Measurements from ENCODE around the gene CES2.

The CES2 gene

GRCh38 chr16:66921729-66922450, 13.4 kb upstream of the CES2 start:
- Histone ChIP-seq H3K79me2 (ENCODE audit: insufficient read depth, low read length) (no peaks in the 10 kb centered on the region), H3K27me3 (ENCODE audit: low read length) (no peaks in the 10 kb centered on the region), H3K9me3 (ENCODE audit: insufficient read depth, low read length) (no peaks in the 10 kb centered on the region), H3K9ac (ENCODE audit: low read length) (no peak overlapping the region), H3K4me3 (ENCODE audit: insufficient read depth, low read length, poor library complexity, severe bottlenecking) (no peak overlapping the region), H4K20me1 (ENCODE audit: low read depth, low read length) (no peaks in the 10 kb centered on the region), H3K27ac (ENCODE audit: low read depth, low read length) (no peak overlapping the region), H3K4me2 (ENCODE audit: low read depth, low read length, poor library complexity, severe bottlenecking) (no peak overlapping the region), H2AFZ (ENCODE audit: low read depth, low read length, severe bottlenecking) (no peak overlapping the region), H3K36me3 (ENCODE audit: low read length) (no peaks in the 10 kb centered on the region), H3F3A (ENCODE audit: insufficient read depth) (no peaks in the 10 kb centered on the region), H3K9me2 (replicated peaks; ENCODE audit: insufficient read depth, low read length) (no peaks in the 10 kb centered on the region)
- TF ChIP-seq EZH2phosphoT487 (conservative IDR thresholded peaks at IDR 0.05; ENCODE audit: low read length) = no peak
- TF ChIP-seq, protein P1, sequence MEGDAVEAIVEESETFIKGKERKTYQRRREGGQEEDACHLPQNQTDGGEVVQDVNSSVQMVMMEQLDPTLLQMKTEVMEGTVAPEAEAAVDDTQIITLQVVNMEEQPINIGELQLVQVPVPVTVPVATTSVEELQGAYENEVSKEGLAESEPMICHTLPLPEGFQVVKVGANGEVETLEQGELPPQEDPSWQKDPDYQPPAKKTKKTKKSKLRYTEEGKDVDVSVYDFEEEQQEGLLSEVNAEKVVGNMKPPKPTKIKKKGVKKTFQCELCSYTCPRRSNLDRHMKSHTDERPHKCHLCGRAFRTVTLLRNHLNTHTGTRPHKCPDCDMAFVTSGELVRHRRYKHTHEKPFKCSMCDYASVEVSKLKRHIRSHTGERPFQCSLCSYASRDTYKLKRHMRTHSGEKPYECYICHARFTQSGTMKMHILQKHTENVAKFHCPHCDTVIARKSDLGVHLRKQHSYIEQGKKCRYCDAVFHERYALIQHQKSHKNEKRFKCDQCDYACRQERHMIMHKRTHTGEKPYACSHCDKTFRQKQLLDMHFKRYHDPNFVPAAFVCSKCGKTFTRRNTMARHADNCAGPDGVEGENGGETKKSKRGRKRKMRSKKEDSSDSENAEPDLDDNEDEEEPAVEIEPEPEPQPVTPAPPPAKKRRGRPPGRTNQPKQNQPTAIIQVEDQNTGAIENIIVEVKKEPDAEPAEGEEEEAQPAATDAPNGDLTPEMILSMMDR (IDR thresholded peaks at IDR 0.05; ENCODE audit: insufficient read depth, low read length, poor library complexity, severe bottlenecking) = no peak

- TF ChIP-seq, protein P1 (IDR thresholded peaks at IDR 0.05; ENCODE audit: insufficient read depth, low read length, poor library complexity, severe bottlenecking) = no peak
- no peak for TF ChIP-seq EZH2phosphoT487 (conservative IDR thresholded peaks at IDR 0.05; ENCODE audit: low read length)
- Histone ChIP-seq H3K27ac (ENCODE audit: low read depth, low read length) (no peak overlapping the region), H3K9me2 (replicated peaks; ENCODE audit: insufficient read depth, low read length) (no peaks in the 10 kb centered on the region), H3K4me2 (ENCODE audit: low read depth, low read length, poor library complexity, severe bottlenecking) (no peak overlapping the region), H3F3A (ENCODE audit: insufficient read depth) (no peaks in the 10 kb centered on the region), H3K27me3 (ENCODE audit: low read length) (no peaks in the 10 kb centered on the region), H3K4me3 (ENCODE audit: insufficient read depth, low read length, poor library complexity, severe bottlenecking) (no peak overlapping the region), H3K79me2 (ENCODE audit: insufficient read depth, low read length) (no peaks in the 10 kb centered on the region), H2AFZ (ENCODE audit: low read depth, low read length, severe bottlenecking) (no peak overlapping the region), H4K20me1 (ENCODE audit: low read depth, low read length) (no peaks in the 10 kb centered on the region), H3K9me3 (ENCODE audit: insufficient read depth, low read length) (no peaks in the 10 kb centered on the region), H3K9ac (ENCODE audit: low read length) (no peak overlapping the region), H3K36me3 (ENCODE audit: low read length) (no peaks in the 10 kb centered on the region)
Measured at GRCh38 chr16:66923247-66923731, 12.0 kb upstream of the CES2 start.

DNA sequence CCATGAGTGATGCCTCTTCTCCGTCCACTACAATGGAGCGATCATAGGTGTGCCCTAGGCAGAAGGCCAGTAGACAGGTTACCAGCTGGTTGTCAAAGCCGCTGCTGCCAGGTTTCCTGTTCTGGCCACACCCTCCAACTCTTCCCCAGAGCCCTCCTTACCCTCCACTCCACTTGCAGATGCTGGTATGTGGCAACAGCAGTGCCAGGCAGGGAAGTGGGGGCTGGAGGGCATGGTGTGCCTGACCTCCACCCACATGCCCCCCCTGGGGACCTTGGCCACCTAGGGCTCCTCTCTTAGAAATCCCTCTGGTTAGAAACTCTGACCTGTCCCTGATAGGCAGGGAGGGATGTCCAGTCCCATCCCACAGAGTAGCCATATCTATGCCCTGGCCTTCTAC, 11.4 kb upstream of the CES2 start:
- Histone ChIP-seq H3F3A (ENCODE audit: insufficient read depth) (no peaks in the 10 kb centered on the region), H3K4me3 (ENCODE audit: insufficient read depth, low read length, poor library complexity, severe bottlenecking) (no peak overlapping the region), H3K4me2 (ENCODE audit: low read depth, low read length, poor library complexity, severe bottlenecking) (no peak overlapping the region), H3K9me2 (replicated peaks; ENCODE audit: insufficient read depth, low read length) (no peaks in the 10 kb centered on the region), H3K27me3 (ENCODE audit: low read length) (no peaks in the 10 kb centered on the region), H3K79me2 (ENCODE audit: insufficient read depth, low read length) (no peaks in the 10 kb centered on the region), H3K9ac (ENCODE audit: low read length) (no peak overlapping the region), H2AFZ (ENCODE audit: low read depth, low read length, severe bottlenecking) (no peak overlapping the region), H3K36me3 (ENCODE audit: low read length) (no peaks in the 10 kb centered on the region), H3K9me3 (ENCODE audit: insufficient read depth, low read length) (no peaks in the 10 kb centered on the region), H4K20me1 (ENCODE audit: low read depth, low read length) (no peaks in the 10 kb centered on the region), H3K27ac (ENCODE audit: low read depth, low read length) (no peak overlapping the region)
- TF ChIP-seq, protein P1 (IDR thresholded peaks at IDR 0.05; ENCODE audit: insufficient read depth, low read length, poor library complexity, severe bottlenecking) = no peak
- TF ChIP-seq EZH2phosphoT487 (conservative IDR thresholded peaks at IDR 0.05; ENCODE audit: low read length) = no peak
